NCI-H1048 (cell line): ENCODE measurements around the gene PATL2.
"Not testable (repeated sequence)": the region's sequence is repeated elsewhere in the genome, so short reads cannot be mapped to it uniquely, and the experiment has no call there.

ENCODE experiments used
- DNase-seq: peaks from one replicate; lab custom pipeline; 2025; lab: John Stamatoyannopoulos, UW

Gene PATL2

DNA sequence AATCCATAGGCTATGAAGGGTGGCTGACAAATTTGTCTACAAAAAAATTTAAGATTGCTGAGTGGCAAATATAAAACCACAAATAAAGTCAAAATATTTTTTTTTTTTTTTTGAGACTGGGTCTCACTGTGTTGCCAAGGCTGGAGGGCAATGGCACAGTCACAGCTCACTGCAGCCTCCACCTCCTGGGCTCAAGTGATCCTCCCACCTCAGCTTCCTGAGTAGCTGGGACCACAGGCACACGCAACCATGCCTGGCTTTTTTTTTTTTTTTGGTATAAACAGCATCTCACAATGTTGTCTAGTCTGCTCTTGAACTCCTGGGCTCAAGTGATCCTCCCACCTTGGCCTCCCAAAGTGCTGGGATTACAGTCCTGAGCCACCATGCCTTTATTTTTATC, 20.9 kb downstream of the PATL2 start:
- DNase-seq: not testable (repeated sequence)

DNA sequence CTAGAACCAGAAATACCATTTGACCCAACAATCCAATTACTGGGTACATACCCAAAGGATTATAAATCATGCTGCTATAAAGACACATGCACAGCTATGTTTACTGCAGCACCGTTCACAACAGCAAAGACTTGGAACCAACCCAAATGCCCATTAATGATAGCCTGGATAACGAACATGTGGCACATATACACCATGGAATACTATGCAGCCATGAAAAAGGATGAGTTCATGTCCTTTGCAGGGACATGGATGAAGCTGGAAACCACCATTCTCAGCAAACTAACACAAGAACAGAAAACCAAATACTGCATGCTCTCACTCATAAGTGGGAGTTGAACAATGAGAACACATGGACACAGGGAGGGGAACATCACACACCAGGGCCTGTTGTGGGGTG, 21.8 kb downstream of the PATL2 start:
- DNase-seq: not testable (repeated sequence)

DNA sequence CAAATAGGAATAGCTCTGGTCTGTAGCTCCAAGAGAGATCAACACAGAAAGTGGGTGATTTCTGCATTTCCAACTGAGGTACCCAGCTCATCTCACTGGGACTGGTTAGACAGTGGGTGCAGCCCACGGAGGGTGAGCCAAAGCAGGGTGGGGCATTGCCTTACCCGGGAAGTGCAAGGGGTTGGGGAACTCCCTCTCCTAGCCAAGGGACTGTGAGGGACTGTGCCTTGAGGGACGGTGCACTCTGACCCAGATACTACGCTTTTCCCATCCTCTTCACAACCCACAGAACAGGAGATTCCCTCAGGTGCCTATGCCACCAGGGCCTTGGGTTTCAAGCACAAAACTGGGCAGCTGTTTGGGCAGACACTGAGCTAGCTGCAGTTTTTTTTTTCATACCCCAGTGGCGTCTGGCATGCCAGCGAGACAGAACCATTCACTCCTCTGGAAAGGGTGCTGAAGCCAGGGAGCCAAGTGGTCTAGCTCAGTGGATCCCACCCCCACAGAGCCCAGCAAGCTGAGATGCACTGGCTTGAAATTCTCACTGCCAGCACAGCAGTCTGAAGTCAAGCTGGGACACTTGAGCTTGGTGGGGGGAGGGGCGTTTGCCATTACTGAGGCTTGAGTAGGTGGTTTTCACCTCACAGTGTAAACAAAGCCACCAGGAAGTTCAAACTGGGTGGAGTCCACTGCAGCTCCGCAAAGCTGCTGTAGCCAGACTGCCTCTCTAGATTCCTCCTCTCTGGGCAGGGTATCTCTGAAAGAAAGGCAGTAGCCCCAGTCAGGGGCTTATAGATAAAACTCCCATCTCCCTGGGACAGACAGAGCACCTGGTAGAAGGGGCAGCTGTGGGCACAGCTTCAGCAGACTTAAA, 28.1 kb downstream of the PATL2 start:
- not testable (repeated sequence) for DNase-seq

DNA sequence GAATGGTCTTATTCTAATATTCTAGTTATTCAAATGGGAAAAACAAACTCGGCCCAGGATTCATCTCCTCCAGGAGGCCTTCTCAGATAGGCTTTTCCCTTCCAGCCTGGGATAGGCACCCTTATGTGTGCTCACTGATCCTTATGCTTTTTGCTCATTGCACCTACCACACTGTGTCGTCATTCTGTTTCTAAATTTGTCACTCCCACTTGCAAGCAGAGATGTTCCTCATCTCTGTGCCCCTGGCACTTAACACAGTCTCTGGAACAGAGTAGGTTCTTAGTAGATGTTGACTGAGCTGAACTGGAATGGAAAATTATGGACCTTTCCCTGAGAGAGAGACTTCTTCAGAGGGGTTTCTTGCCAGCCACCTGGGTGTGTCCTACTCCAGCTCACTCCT, 28.9 kb downstream of the PATL2 start:
- no peak for DNase-seq

DNA sequence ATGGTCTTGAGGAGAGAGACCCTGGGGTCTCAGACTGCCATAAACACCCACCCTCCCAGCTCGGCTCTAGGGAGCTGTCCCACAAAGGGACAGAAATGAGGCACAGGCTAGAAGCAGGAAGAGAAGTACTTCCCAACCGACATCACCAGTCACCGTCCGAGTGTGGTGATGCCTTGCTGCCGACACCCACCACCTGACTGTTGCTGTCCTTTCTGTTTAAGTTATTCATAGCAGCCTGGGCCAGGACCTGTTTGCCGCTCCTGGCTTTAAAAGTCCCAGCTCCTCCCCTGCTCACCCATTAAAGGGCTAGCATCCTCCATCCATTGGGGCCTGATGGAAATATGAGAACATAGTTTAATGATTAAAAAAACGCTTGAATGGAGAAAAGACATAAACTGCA, 34.4 kb downstream of the PATL2 start:
- no peak for DNase-seq

DNA sequence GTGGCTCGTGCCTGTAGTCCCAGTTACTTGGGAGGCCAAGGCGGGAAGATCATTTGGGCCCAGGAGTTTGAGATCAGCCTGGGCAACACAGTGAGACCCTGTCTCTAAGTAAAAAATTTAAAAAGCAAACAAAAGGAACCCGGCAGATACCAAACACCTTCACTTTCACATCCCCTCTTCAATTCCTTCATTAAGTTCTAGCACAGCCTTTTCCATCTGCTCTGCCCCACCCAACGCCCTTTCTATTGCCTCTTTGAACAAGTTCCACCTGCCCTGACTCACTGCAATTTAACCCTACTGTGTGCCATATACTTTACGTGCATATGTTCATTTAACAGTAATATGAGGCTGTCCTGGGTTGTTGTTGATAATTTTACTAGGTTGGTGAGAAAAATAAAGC, 35.2 kb downstream of the PATL2 start:
- DNase-seq: no peak

DNA sequence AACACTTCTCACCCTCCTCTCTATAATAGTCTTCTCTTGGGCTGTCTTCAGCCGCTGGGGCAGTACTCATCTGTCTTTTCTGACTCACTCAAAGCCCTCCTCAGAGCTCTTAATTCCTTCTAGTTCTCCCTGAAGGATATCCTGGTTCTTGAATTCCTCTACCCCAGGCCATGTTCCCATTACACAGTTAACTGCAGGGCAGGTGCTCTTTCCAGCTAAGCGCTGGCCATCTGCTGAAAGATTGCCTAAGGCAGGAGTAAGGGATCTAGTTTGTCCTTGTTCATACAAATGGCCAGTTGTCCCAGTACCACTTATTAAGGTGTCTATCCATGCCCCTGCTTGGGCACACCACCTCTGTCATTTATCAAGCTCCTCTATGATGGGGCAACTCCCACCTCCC, 37.5 kb downstream of the PATL2 start:
- no peak for DNase-seq

DNA sequence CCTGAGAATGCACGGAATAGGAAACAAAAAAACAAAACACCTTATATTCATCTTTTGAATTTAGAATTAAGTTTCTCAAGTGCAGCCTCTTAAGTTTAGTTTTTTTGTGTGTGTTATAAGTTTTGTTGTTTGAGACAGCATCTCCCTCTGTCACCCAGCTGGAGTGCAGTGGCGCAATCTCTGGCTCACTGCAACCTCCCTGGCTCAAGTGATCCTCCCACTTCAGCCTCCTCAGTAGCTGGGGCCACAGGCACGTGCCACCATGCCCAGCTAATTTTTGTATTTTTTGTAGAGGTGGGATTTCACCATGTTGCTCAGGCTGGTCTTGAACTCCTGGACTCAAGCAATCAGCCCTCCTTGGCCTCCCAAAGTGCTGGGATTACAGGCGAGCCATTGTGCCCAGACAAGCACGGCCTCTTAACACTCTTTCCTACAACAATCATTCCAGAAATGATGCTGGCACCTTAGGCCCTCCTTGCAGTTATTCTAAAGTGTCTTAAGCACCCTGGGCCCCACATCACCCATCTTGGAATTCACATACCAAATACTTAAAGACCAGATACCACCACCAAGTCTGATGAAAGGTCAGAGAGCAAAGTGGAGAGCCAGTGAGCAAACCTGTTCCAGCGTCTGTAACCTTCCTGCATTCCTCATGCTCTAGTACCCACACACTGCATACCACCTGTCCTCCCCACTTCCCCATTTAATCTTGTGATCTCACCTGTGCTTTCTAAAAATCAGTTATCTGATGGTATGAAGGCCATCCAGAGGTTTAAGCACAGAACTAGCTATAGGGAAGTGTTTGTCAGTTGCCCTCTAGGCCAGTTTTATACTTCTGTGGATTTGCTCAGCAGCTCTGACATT, 40.8 kb downstream of the PATL2 start:
- no peak for DNase-seq

DNA sequence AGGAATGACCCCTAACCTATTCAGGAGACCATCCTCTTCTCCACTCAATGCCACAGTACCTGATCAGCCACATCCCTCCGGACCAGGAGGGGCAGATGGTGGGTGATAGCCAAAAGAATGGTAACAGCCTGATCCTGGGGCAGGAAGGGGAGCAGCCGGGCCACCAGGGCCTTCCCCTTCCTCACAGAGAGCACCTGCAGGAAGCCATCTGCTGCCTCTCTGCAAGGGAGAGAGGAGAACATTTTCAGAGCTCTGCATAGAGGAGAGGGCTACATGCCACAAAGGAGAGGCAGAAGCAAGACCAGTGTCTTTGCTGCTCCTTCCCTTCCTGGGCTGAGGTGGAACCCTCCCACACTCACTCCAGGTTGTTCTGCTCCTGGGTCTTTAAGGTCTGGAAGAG, 42.2 kb downstream of the PATL2 start:
- no peak for DNase-seq

DNA sequence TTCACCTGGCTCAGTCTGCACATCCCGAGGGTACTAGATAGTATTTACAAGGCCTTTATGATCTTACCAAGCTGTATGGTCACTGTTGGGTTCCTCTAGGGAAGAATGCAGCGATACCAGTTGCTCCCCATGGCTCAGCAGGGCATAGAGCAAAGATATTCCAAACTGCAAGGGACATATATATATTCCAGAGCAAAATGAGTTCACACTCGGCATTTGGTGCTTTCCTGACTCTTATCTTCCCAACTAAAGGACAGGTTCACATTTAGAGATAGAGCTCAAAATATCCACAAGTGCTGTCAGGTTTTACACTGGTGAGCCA, 44.1 kb downstream of the PATL2 start:
- no peak for DNase-seq

DNA sequence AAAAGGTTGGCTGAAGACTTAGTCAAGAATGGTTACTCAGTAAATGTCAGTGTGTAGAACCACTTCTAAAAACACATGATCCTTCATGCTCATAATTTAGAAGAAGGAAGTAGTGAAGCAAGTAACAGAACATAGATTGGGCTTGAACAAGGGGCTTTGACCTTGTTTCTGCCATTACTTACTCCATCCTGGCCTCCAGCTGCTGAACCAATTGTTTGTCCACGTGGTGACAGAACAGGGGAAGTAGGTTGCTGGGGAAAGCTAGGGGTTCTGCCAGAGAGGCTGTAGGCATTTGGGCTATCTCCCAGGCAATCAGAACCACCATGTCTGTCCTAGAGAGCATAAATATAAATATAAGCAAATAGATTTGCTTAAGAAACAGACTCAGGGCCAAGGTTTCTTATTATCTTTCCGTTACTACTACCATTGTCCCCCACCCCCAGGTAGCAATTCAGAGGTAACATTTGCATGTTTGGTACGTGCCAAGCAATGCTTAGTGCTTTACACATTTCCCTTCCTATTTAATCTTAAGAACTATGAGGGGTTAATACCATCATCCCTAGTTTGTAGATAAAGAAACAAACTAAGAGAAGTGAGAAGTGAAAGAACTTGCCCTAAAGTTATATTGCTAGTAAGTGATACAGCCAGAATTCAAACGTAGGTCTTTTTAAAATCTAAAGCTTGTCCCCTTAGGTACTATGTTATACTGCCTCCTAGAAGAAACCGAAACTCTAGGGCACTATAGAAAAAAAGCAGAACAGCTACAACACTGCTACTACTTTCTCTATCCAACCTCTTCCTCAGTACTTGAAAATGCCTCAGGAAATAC, 44.7 kb downstream of the PATL2 start:
- DNase-seq: no peak

DNA sequence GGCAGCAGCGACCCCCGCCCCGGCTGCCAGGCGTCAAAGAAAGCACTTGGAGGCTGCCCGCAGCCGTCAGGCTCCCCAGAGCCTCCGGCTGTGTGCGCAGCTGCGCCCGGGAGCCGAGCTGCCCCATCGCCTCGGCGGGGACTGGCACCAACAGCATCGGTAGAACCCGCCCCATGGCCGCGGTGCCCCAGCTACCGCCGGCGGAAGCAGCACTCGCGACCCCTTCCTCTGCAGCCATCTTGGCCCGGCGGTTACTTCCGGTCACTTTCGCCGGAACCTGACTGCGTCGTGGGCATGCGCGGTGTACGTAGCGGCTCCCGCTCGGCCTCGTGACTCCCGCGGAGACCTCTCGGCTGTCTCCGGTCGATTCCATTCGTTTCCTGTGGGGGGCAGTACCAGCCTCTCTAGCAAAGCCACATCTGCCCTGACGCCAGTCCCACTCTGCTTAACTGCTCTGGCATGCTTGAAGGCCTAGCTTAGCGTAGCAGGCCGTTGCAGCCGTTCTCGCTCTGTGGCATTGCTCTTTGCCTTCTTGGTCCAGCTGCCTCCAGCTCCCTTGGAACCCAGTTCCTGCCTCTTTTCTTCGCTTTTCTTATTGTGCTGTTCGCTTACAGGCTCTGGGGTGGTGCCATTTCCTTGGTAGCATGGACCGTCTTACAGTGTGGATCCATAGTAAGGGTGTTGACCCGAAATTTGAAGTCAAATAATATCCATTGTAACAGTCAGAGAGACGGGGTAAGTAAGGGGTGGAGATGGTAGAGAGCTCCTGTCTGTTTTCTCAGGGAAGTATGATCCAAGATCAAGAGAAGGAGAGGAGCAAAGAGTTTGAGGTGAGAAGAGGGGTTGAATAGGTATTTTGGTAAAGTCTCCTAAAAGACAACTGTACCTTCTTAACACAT, 47.5 kb downstream of the PATL2 start, which contains the start of gene SPG11:
Gene SPG11 (minus strand): TSS at position 253 of the 899 bp plus-strand sequence. CDS start 15 bp downstream, at position 238.
- peak; percentile 93 for DNase-seq

DNA sequence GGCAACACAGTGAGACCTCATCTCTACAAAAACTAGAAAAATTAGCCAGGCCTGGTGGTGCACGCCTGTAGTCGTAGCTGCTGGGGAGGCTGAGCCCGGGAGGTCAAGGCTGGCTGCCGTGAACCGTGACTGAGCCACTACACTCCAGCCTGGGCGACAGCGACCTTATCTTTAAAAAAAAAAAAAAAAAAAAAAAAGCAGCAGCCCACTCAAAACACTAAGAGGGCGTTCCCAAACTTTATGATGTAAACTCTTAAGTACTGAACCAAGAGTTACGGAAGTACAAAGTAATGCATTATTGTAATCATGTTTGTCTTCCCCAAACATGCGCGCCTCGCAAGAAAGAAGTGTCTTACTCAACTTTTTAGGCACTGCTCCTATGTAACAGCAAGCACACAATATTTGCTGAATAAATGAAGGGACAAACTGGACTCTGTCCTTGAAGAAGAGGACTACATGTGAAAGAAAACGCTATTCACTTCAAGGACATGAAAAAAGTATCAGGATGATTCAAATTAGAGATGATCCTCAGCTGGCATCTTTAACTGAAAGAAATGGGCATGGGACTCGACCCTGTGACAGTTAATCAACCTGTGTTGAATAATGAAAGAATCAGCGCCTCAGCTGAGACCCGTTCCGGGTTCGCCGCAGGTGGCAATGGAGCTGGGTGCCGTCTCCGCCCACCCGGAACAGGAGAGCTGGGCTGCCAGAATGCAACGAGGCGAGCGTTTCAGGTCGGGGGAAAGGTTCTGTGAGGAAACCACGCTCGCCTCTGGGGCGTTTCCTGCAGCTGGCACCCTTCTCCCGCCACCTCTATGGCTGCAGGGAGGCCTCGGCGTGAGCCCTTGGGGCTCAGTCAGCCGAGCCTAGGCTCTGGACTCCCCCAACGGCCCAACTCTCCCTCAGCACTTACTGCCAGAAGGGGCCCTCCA, 48.4 kb downstream of the PATL2 start:
- no peak for DNase-seq

DNA sequence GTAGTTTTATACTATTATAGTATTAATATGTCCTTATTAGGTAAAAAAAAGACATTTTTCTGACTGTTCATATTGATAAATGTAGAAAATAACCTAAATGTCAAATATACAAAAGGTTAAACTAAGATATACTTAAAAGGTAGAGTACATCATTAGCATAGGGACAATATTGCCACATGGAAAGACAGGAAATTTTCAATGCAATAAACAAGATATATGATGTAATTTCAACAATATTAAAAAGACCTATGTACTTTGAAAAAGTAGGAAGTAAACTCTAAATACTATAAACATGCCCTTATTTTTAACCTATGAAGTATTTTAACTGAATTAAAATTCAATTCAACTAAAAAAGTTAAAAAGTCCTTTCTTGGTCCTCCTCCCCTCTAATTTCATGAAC, 49.5 kb downstream of the PATL2 start:
- no peak for DNase-seq

DNA sequence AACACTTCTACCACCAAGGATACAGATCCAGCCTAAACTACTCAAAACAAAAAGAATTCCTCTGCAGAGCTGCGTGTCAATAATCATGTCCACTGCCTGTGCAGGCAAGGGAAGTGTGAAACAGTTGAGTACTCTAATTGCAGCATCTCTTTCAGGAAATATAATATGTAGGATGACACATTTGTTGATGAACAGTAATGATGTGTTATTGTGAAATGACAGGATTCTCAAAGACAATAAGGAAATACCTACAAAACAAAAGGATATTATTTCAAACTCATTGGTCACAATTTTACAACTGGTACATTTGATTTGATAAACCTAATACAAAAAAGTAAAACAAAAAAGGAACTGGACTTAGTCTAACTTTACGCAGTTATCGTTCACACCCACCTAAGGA, 52.1 kb downstream of the PATL2 start:
- no peak for DNase-seq

DNA sequence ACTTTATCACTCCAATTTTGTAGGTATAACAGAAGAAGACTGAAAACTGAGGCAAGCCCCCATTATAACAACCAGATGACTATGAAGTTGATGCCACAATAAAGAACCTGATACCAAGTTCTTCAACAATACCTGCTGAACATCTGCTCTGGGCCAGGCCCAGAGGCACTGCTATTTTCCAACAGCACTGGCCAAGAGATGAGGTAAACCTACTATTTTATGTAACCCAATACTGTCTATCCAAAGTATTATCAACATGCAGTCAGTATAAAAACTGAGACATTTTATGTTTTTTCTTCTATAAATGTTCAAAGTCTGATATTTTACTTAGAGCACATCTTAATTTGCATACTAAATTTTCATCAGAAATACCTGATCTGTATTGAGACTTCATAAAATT, 53.7 kb downstream of the PATL2 start:
- DNase-seq: no peak

DNA sequence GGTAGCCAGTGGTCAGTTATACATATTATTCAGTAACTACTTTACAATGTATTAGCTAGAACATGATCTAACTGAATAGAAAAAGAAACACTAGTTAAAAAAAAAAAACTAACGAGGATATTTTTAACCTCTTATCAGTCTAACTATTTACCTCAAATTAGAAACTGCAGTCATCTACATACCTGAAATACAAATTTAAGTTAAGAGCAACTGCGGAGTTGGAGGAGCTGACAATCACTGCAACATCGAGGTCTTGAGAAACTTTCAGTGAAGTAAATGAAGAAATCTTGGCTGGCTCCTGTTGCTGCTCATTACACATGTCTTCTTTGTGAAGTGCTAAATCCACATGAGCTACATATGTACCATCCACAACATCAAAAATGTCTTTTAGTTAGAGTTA, 54.2 kb downstream of the PATL2 start:
- no peak for DNase-seq

DNA sequence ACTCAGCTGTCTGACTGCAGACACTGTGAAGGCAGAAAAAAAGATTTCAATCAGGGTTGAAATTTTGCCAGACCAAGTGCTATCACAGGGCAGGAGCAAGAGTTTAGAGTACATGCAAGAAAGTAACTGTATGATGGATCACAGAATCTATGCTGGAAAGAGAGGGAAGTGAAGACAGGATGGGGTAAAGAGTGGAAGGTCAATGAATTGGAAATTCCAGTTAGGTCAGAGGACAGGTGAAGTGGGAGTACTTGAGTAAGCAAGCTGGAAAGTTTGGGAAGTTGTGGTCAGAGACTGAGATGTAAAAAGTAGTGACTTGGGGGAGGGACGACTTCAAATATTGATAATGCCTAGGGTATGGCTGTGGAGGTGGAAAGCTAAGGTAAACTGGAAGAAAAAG, 54.8 kb downstream of the PATL2 start:
- DNase-seq: no peak

DNA sequence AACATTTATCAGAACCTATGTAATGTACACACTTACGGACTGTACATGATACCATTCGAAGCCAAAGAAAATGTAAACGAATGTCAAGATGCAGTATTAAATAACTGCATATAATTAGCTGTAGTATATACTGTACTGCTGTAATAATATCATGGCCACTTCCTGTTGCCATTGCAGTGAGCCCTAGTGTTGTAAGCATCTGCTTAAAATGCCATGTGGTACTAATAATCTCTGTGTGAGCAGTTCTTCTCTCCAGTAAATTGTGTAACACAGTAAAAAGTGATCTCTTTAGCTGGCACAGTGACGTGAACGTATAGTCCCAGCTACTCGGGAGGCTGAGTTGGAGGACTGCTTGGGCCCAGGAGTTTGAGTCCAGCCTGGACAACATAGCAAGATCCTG, 56.3 kb downstream of the PATL2 start:
- no peak for DNase-seq

DNA sequence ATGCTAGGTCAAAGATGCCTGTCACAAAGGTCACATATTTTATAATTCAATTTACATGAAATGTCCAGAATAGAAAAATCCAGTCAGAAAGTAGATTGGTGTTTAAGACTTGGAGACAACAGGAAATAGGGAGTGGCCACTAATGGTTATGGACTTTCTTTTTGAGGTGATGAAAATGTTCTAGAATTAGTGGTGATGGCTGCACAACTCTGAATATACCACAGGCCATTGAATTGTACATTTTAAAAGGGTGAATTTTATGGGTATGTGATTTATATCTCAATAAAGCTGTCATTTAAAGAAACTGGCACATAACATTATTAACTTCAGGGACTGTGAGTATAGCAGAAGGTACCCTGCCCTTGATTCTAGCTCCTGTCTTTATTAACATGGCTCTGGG, 63.5 kb downstream of the PATL2 start:
- DNase-seq: no peak
